Activated CD8-positive, alpha-beta memory T cell treated with anti-CD3 and anti-CD28 coated beads, Interleukin-2, amount 10 ng/mL, durations not matched to agents 7 days and 5 days (primary cell): ENCODE measurements around the gene ST13. TPM values are rescaled to one million over a fixed set of nuclear protein-coding genes. Genes with fewer than 3 reads are reported as not detected.
"Not testable (repeated sequence)": the region's sequence is repeated elsewhere in the genome, so short reads cannot be mapped to it uniquely, and the experiment has no call there.

Source experiments
- ATAC-seq: fragments of 150-1000 bp; cut with Tn5 transposase; one replicate; pipeline ENCODE4 v1.10.0; 2021; ENCODE audit warnings: moderate library complexity
- CTCF ChIA-PET: fragments of 350-600 bp; sonication (Branson Sonifier 250); formaldehyde crosslinking; loops from one replicate; lab custom pipeline; 2021; ENCODE audit warnings: antibody characterized with exemption; lab: Charles Lee
- DNase-seq: peaks from one replicate; pipeline ENCODE4 v3.0.0-alpha.2; 2020
- H3K27ac Mint-ChIP-seq: one replicate; pipeline ENCODE4 v1.8.0; 2021; ENCODE audit warnings: mild to moderate bottlenecking, mixed read lengths
- H3K27me3 Mint-ChIP-seq: one replicate; pipeline ENCODE4 v1.8.0; 2021; ENCODE audit warnings: mixed read lengths
- H3K36me3 Mint-ChIP-seq: one replicate; pipeline ENCODE4 v1.8.0; 2021; ENCODE audit warnings: mild to moderate bottlenecking, mixed read lengths
- H3K4me1 Mint-ChIP-seq: one replicate; pipeline ENCODE4 v1.8.0; 2021; ENCODE audit warnings: mixed read lengths
- H3K4me3 Mint-ChIP-seq: one replicate; pipeline ENCODE4 v1.8.0; 2021; ENCODE audit warnings: mild to moderate bottlenecking, moderate library complexity, mixed read lengths
- H3K9me3 Mint-ChIP-seq: one replicate; pipeline ENCODE4 v1.8.0; 2022; ENCODE audit warnings: low read depth, mixed read lengths
- total RNA-seq, 2 experiments: library from RNA; stranded (reverse); gene quantifications; one replicate each; pipeline ENCODE4 v1.2.3, GENCODE V29; 2021

Gene ST13
- total RNA-seq, 2 experiments from 2014 or later, result 120 to 150 TPM

GRCh38 chr22:40862537-40862936, 6.1 kb upstream of the ST13 start:
- Mint-ChIP-seq H3K36me3 (peaks cover 7% of the 10 kb centered on the region), H3K4me1 (peaks cover 23% of the 10 kb centered on the region), H3K27ac (no peak overlapping the region), H3K9me3 (no peaks in the 10 kb centered on the region), H3K4me3 (no peak overlapping the region), H3K27me3 (no peaks in the 10 kb centered on the region)
- no peak for DNase-seq
- CTCF ChIA-PET, result interaction anchor here (0.9 kb wide), 1 partner anchor 1096 kb away, joined by 3 read pairs; no protein-coding TSS in a partner anchor
- ATAC-seq, result no peak

DNA sequence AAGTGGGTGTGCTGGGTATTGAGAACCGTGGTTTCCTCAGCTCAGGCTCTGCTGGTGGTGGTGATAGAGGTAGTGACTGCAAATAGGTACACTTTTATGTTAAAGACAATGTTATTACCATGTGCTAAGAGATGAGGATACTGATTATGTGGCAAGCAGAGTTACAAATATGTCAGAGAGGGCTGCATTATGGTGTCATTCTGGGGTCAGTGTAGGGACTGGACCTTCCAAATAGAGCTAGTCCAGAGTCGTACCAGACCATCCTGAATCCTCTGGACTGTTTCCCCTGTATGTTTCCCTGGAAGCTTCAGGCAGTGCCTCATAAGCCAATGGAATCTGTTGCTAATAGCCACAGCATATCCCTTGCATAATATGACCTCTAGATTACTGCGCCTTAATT, 5.6 kb upstream of the ST13 start, which contains the start of gene DNAJB7:
Gene DNAJB7 (minus strand): TSS at position 101 of the 400 bp plus-strand sequence. CDS start 119 bp downstream, outside the sequence.
- Mint-ChIP-seq H3K36me3 (peaks cover 7% of the 10 kb centered on the region), H3K4me3 (no peak within 1 kb of the TSS), H3K27me3 (no peaks in the 10 kb centered on the region), H3K4me1 (peaks cover 23% of the 10 kb centered on the region), H3K9me3 (no peaks in the 10 kb centered on the region), H3K27ac (no peak within 1 kb of the TSS)
- ATAC-seq, result no peak
- DNase-seq, result no peak
- CTCF ChIA-PET, result interaction anchor here (0.9 to 1.9 kb wide), 3 partner anchors 12 to 1096 kb away, joined by 3 to 4 read pairs (median 3); no protein-coding TSS in a partner anchor

GRCh38 chr22:40857309-40857855, 943 bp upstream of the ST13 start:
- Mint-ChIP-seq H3K4me1 (peaks cover 39% of the 10 kb centered on the region), H3K9me3 (no peaks in the 10 kb centered on the region), H3K27me3 (no peaks in the 10 kb centered on the region), H3K27ac (peak overlapping the region; percentile 100), H3K4me3 (peak overlapping the region; percentile 93), H3K36me3 (peaks cover 8% of the 10 kb centered on the region)
- ATAC-seq (no peak), DNase-seq (no peak)
- CTCF ChIA-PET, result interaction anchor here (0.9 to 3.6 kb wide), 9 partner anchors 11 to 380 kb away, joined by 3 to 14 read pairs (median 4); partner anchors contain the start of gene SLC25A17

- DNase-seq (peak; percentile 60), ATAC-seq (peak; percentile 25)
- CTCF ChIA-PET, result interaction anchor here (0.6 to 3.6 kb wide), 10 partner anchors 12 to 397 kb away, joined by 3 to 14 read pairs (median 4); no protein-coding TSS in a partner anchor
Measured at GRCh38 chr22:40855979-40856512, 393 bp downstream of the ST13 start.

DNA sequence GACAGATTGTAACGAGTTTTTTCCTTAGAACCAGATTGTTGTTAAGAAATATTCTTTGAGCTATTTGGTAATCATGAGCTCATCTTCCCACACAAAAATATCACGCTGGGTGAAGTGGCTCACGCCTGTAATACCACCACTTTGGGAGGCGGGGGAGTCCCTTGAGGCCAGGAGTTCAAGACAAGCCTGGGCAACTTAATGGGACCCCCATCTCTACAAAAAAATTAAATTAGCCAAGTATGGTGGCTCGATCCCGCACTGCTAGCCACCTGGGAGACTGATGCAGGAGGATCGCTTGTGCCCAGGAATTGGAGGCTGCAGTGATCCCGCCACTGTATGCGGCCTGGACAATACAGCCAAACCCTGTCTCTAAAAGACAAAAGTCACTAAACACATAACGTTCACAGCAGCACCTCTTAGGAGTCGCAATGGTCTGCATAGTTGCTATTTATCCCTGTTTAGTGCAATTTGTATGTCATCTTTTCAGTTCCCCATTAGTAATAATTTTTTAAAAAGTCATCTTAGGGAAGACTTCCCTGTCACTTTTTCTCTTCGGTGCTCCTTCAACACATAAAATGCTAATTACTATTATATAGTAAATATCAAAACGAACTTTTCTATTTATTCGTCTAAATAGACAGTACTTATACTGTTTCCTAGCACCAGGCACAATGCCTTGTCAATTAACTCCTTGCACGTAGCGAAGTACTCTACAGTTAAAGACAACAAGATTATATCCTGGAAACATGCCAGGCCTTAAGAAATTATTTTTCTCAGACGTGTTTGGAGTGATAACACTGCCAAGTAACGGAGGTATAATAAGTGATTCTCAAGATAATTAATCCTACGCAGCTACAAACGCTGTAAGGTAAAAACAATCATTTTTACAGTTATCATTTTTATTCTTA, 1.1 kb downstream of the ST13 start:
- H3K27me3 Mint-ChIP-seq, result no peaks in the 10 kb centered on the region
- ATAC-seq (no peak), DNase-seq (no peak)
- CTCF ChIA-PET, result interaction anchor here (0.6 to 3.6 kb wide), 6 partner anchors 13 to 637 kb away, joined by 3 to 14 read pairs (median 4); no protein-coding TSS in a partner anchor
- H3K9me3 Mint-ChIP-seq, result no peaks in the 10 kb centered on the region
- peaks cover 53% of the 10 kb centered on the region for H3K4me1 Mint-ChIP-seq
- H3K27ac Mint-ChIP-seq, result peak overlapping the region; percentile 67
- peaks cover 5% of the 10 kb centered on the region for H3K36me3 Mint-ChIP-seq
- peak overlapping the region; percentile 93 for H3K4me3 Mint-ChIP-seq

More at GRCh38 chr22:40855979-40856512, 393 bp downstream of the ST13 start:
- Mint-ChIP-seq H3K4me3 (peak overlapping the region; percentile 93), H3K36me3 (peaks cover 9% of the 10 kb centered on the region), H3K9me3 (no peaks in the 10 kb centered on the region), H3K27ac (peak overlapping the region; percentile 100), H3K27me3 (no peaks in the 10 kb centered on the region), H3K4me1 (peaks cover 49% of the 10 kb centered on the region)

DNA sequence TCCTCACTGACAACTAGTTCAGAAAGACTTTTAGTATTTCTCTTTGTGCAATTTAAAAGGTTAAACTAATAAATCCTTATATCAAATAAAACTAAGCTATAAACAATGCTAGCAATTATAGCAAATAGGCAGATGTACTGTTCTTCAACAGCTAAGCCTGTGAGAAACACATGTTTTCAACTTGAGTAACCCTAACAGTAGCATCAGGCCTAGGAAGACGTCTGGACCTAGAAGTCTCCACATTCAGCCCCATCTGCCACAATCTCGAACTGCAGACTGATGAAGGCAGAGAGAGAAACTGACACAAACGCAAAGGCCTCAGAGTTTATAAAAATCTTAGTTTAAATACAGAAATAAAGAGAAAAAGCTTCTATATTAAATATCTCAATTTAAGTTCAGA, 2.5 kb downstream of the ST13 start:
- Mint-ChIP-seq H3K36me3 (peaks cover 10% of the 10 kb centered on the region), H3K27ac (peak overlapping the region; percentile 62), H3K4me3 (peak overlapping the region; percentile 50), H3K4me1 (peaks cover 50% of the 10 kb centered on the region), H3K27me3 (no peaks in the 10 kb centered on the region), H3K9me3 (no peaks in the 10 kb centered on the region)
- ATAC-seq (no peak), DNase-seq (no peak)
- CTCF ChIA-PET, result interaction anchor here (0.9 to 1.6 kb wide), 3 partner anchors 45 to 171 kb away, joined by 3 to 6 read pairs (median 5); no protein-coding TSS in a partner anchor

DNA sequence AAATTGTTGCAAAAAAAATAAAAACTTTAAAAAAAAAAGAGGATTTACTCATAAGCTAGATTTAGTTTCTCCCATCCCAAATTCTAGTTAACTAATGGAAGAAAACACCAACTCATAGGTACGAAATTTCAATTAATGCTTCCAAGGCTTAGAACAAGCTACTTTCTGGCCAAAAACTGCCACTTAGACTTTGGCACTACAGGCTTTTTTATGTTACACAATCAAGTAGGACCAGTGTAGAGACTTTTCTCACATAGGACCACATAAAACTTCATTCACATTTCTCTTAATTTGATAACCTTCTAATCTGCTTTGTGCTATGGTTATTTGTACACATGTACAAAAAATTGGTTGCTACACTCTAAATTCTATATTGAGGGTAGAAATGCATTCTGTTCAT, 3.1 kb downstream of the ST13 start:
- DNase-seq, result no peak
- no peak for ATAC-seq
- Mint-ChIP-seq H3K27ac (peak overlapping the region; percentile 62), H3K27me3 (no peaks in the 10 kb centered on the region), H3K4me1 (peaks cover 50% of the 10 kb centered on the region), H3K4me3 (no peak overlapping the region), H3K36me3 (peaks cover 12% of the 10 kb centered on the region), H3K9me3 (no peaks in the 10 kb centered on the region)
- CTCF ChIA-PET, result interaction anchor here (1.6 kb wide), 1 partner anchor 170 kb away, joined by 6 read pairs; no protein-coding TSS in a partner anchor

GRCh38 chr22:40845816-40846215, 10.6 kb downstream of the ST13 start:
- H3K27me3 Mint-ChIP-seq, DNase-seq, ATAC-seq, CTCF ChIA-PET, H3K4me3 Mint-ChIP-seq, H3K9me3 Mint-ChIP-seq, H3K27ac Mint-ChIP-seq: not testable (repeated sequence)
- Mint-ChIP-seq H3K36me3 (peaks cover 34% of the 10 kb centered on the region), H3K4me1 (peaks cover 16% of the 10 kb centered on the region)

GRCh38 chr22:40844951-40845350, 11.5 kb downstream of the ST13 start:
- Mint-ChIP-seq H3K36me3 (peaks cover 37% of the 10 kb centered on the region), H3K27me3 (no peaks in the 10 kb centered on the region), H3K4me3 (no peak overlapping the region)

GRCh38 chr22:40838486-40838885, 18.0 kb downstream of the ST13 start:
- Mint-ChIP-seq H3K36me3 (peaks cover 43% of the 10 kb centered on the region), H3K27me3 (no peaks in the 10 kb centered on the region), H3K27ac (no peak overlapping the region), H3K4me1 (peaks cover 10% of the 10 kb centered on the region), H3K4me3 (no peak overlapping the region), H3K9me3 (no peaks in the 10 kb centered on the region)
- CTCF ChIA-PET, result no interaction called here
- no peak for ATAC-seq
- DNase-seq, result no peak

More at GRCh38 chr22:40844951-40845350, 11.5 kb downstream of the ST13 start:
- Mint-ChIP-seq H3K27ac (no peak overlapping the region), H3K4me1 (peaks cover 12% of the 10 kb centered on the region), H3K9me3 (no peaks in the 10 kb centered on the region)
- DNase-seq, result no peak
- CTCF ChIA-PET, result no interaction called here
- no peak for ATAC-seq

DNA sequence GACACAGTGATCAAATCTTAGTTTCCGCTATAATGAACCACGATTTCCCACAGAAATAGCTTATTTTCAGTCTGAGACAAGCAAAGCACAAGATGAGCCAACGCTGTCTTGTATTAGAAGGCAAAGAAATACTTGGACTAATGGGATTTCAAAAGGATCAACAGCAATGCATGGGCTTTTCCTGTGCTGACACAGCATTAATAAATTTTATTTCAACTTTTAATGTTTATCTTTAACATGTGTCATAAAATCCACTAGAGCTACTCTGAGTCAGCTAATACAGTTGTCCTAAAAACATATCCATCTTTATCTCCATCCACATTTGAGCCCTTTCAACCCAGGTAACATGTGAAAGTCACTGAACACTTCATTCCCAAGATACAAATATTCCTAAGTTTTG, 21.8 kb downstream of the ST13 start:
- ATAC-seq, result no peak
- H3K27me3 Mint-ChIP-seq, result no peaks in the 10 kb centered on the region
- H3K4me3 Mint-ChIP-seq, result no peak overlapping the region
- H3K4me1 Mint-ChIP-seq, result peaks cover 4% of the 10 kb centered on the region
- no peak overlapping the region for H3K27ac Mint-ChIP-seq
- CTCF ChIA-PET, result interaction anchor here (1.6 kb wide), 1 partner anchor 152 kb away, joined by 5 read pairs; no protein-coding TSS in a partner anchor
- H3K9me3 Mint-ChIP-seq, result no peaks in the 10 kb centered on the region
- H3K36me3 Mint-ChIP-seq, result peaks cover 34% of the 10 kb centered on the region
- no peak for DNase-seq

DNA sequence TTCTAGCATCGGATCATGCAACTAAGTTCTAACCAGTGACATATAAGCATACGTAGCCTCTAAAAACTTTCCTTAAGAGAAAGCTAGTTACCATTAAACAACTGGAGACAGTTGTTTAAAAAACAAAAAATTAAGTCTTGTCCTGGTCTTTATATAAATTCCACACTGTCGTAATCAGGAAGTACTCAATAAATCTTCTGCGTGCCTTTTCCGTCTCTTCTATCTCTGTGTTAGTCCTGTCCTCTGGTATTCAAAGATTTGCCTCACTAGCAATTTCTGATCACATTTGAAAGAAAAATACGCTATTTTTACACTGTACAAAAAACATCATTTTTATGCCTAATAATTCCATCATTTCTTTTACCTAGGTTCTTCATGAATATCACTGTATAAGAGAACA, 27.3 kb downstream of the ST13 start:
- H3K27me3 Mint-ChIP-seq, result no peaks in the 10 kb centered on the region
- ATAC-seq (no peak), DNase-seq (no peak)
- H3K4me3 Mint-ChIP-seq, result no peak overlapping the region
- no peaks in the 10 kb centered on the region for H3K4me1 Mint-ChIP-seq
- no peaks in the 10 kb centered on the region for H3K9me3 Mint-ChIP-seq
- peaks cover 28% of the 10 kb centered on the region for H3K36me3 Mint-ChIP-seq
- no peak overlapping the region for H3K27ac Mint-ChIP-seq
- CTCF ChIA-PET, result interaction anchor here (0.8 kb wide), 1 partner anchor 25 kb away, joined by 3 read pairs; no protein-coding TSS in a partner anchor
